HG03521 (cell line): Measurements from ENCODE around the gene UNC13C.
"Not testable (repeated sequence)": the region's sequence is repeated elsewhere in the genome, so short reads cannot be mapped to it uniquely, and the experiment has no call there.

Experiments used
- ATAC-seq: cut with Tn5 transposase; IDR thresholded peaks from one replicate; pipeline ENCODE4 v1.9.1; 2021; ENCODE audit warnings: mild to moderate bottlenecking, moderate library complexity; ENCODE audit not compliant: unreplicated experiment

UNC13C gene

GRCh38 chr15:53978253-53978906 is at the start of gene UNC13C:
TSS of gene UNC13C (plus strand) at chr15:53978441. CDS start at chr15:54012904, 34,463 bp downstream.
- ATAC-seq: no peak

GRCh38 chr15:53936137-53936536 is 42.1 kb upstream of the UNC13C start:
- no peak for ATAC-seq

- ATAC-seq: not testable (repeated sequence)
Measured at GRCh38 chr15:53937632-53938031, 40.6 kb upstream of the UNC13C start.

- no peak for ATAC-seq
Measured at GRCh38 chr15:53950572-53950971, 27.7 kb upstream of the UNC13C start.

- no peak for ATAC-seq
Measured at GRCh38 chr15:53955396-53955795, 22.8 kb upstream of the UNC13C start.

- no peak for ATAC-seq
Measured at GRCh38 chr15:53962646-53963561, 15.3 kb upstream of the UNC13C start.

GRCh38 chr15:53963801-53964200 is 14.4 kb upstream of the UNC13C start:
- no peak for ATAC-seq

GRCh38 chr15:53974121-53974520 is 4.1 kb upstream of the UNC13C start:
- ATAC-seq: no peak

- no peak for ATAC-seq
Measured at GRCh38 chr15:53974813-53975212, 3.4 kb upstream of the UNC13C start.

- ATAC-seq: no peak
Measured at GRCh38 chr15:53976844-53977392, 1.3 kb upstream of the UNC13C start.

- ATAC-seq: no peak
Measured at GRCh38 chr15:53979051-53979788, 979 bp downstream of the UNC13C start.

- no peak for ATAC-seq
Measured at GRCh38 chr15:53980021-53980420, 1.8 kb downstream of the UNC13C start.

- no peak for ATAC-seq
Measured at GRCh38 chr15:53982071-53982680, 3.9 kb downstream of the UNC13C start.

GRCh38 chr15:53982876-53983275 is 4.6 kb downstream of the UNC13C start:
- ATAC-seq: no peak

GRCh38 chr15:53984221-53984620 is 6.0 kb downstream of the UNC13C start:
- ATAC-seq: no peak

- no peak for ATAC-seq
Measured at GRCh38 chr15:53985562-53985961, 7.3 kb downstream of the UNC13C start.

- no peak for ATAC-seq
Measured at GRCh38 chr15:53987480-53987879, 9.2 kb downstream of the UNC13C start.

- ATAC-seq: no peak
Measured at GRCh38 chr15:54007256-54007655, 29.0 kb downstream of the UNC13C start.

- ATAC-seq: no peak
Measured at GRCh38 chr15:54011656-54012055, 33.4 kb downstream of the UNC13C start.

- ATAC-seq: no peak
Measured at GRCh38 chr15:54014067-54014655, 35.9 kb downstream of the UNC13C start.
